ENCODE data around the gene PTPRN2. TPM values are rescaled to one million over a fixed set of nuclear protein-coding genes. Genes with fewer than 3 reads are reported as not detected.

The PTPRN2 gene
- polyA plus RNA-seq, 1 experiment = 0.02 TPM

DNA sequence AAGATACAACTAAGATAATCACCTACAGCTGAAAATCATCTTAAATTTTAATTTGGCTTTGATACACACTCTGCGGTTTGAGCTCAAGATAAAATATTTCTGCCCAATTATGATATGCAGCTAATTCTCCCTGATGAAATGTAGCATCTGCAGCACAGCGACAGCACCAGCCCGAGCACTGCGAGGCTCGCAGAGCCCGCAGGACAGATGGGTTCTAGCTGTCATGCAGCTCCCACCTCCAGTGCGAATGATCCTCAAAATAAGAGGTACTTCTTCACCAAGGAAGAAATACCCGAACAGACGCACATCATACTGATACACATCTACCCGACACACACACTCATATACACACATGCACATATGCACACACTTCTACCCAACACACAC, 457.6 kb downstream of the PTPRN2 start:
- H3K9me3 ChIP-seq (ENCODE audit: control insufficient read depth, insufficient read depth, low read length) = peaks cover 83% of the 10 kb centered on the region
- CTCF ChIA-PET = no interaction called here
- POLR2A ChIA-PET = no interaction called here
- no peaks in the 10 kb centered on the region for H3K27me3 ChIP-seq (ENCODE audit: control insufficient read depth, insufficient read depth, low read length)
- no peak overlapping the region for H3K27ac ChIP-seq (ENCODE audit: low read depth, low read length)
- TF ChIP-seq, protein P1, sequence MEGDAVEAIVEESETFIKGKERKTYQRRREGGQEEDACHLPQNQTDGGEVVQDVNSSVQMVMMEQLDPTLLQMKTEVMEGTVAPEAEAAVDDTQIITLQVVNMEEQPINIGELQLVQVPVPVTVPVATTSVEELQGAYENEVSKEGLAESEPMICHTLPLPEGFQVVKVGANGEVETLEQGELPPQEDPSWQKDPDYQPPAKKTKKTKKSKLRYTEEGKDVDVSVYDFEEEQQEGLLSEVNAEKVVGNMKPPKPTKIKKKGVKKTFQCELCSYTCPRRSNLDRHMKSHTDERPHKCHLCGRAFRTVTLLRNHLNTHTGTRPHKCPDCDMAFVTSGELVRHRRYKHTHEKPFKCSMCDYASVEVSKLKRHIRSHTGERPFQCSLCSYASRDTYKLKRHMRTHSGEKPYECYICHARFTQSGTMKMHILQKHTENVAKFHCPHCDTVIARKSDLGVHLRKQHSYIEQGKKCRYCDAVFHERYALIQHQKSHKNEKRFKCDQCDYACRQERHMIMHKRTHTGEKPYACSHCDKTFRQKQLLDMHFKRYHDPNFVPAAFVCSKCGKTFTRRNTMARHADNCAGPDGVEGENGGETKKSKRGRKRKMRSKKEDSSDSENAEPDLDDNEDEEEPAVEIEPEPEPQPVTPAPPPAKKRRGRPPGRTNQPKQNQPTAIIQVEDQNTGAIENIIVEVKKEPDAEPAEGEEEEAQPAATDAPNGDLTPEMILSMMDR (IDR thresholded peaks at IDR 0.05; ENCODE audit: low read depth, low read length) = no peak
- H3K4me3 ChIP-seq (ENCODE audit: low read depth, low read length) = no peak overlapping the region
- DNase-seq (ENCODE audit: low read depth, low spot score) = no peak

DNA sequence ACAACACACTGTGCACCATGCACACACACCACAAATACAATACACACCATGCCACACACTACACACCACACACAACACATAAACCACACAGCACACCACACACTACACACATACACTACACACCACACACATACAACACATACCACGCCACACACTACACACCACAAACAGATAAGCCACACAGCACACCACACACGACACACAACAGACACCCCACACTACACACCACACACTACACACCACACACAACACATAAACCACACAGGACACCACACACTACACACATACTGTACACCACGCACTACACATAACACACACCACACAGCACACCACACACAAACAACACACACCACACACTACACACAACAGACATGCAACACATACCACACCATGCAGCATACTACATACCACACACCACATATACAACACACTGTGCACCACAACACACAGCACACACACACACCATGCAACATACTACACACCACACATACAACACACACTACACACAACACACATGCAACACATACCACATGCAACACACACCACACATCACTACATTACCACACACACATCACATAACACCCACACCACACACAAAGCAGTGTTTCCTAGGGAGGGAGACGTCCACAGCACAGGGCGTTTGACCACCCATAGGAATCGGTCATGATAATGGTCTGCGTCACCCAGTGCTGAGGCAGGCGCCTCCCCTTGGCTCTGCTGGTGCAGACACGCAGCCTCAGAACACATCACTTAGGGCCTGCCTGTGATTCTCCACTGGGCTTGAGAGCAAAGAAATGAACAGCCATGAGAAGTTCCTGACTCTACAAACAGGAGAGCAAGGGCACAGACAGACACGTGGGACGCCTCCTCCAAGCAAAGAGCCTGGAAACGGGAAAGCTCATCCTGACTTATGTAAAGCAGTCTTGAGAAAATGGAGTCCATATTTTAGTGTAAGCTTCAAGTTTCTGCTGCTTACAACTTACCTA, 458.3 kb downstream of the PTPRN2 start:
- Histone ChIP-seq H3K4me3 (ENCODE audit: low read depth, low read length) (no peak overlapping the region), H3K27ac (ENCODE audit: low read depth, low read length) (no peak overlapping the region), H3K27me3 (ENCODE audit: control insufficient read depth, insufficient read depth, low read length) (no peaks in the 10 kb centered on the region), H3K9me3 (ENCODE audit: control insufficient read depth, insufficient read depth, low read length) (peaks cover 83% of the 10 kb centered on the region)
- DNase-seq (ENCODE audit: low read depth, low spot score) = no peak
- TF ChIP-seq, protein P1 (IDR thresholded peaks at IDR 0.05; ENCODE audit: low read depth, low read length) = no peak
- POLR2A ChIA-PET = no interaction called here
- CTCF ChIA-PET = no interaction called here

DNA sequence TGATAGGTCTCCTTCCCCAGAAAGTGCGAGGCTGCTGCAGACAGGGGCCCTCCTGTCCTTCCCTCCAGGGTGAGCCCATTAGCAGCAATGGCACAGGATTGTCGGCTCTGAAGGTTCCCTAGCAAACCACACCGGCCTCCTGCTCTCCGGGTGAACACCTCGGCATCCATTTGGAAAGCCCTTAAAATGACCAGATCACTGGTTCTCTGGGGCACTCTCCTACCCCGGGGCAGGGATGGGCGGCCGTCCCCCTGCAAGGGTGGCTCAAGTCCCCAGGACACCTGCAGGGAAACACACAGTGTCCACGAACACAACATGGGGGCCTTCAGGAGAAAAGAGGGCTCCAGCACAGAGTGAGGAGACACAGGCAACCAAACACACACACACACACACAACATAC, 459.1 kb downstream of the PTPRN2 start:
- ChIA-PET POLR2A (no interaction called here), CTCF (no interaction called here)
- H3K27me3 ChIP-seq (ENCODE audit: control insufficient read depth, insufficient read depth, low read length) = no peaks in the 10 kb centered on the region
- peaks cover 80% of the 10 kb centered on the region for H3K9me3 ChIP-seq (ENCODE audit: control insufficient read depth, insufficient read depth, low read length)
- no peak overlapping the region for H3K27ac ChIP-seq (ENCODE audit: low read depth, low read length)
- TF ChIP-seq, protein P1 (IDR thresholded peaks at IDR 0.05; ENCODE audit: low read depth, low read length) = no peak
- no peak for DNase-seq (ENCODE audit: low read depth, low spot score)
- no peak overlapping the region for H3K4me3 ChIP-seq (ENCODE audit: low read depth, low read length)

DNA sequence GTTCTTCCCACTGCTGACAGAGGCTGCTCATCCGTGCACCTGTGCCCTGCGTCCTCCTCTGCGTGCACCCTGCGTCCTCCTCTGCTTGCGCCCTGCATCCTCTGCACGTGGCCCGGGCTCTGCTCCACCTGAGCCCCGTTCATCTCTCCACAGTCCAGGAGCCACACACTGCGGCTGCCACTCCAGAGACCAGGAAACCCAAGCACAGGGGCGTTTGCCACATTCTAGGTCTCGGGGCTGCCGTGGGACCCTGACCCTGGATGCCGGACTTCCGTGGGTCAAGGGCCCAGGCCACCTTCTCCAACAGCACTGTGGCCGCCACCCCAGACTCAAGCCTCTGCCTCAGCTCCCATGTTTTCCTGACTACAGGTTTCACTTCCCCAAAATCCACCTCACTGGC, 460.4 kb downstream of the PTPRN2 start:
- DNase-seq (ENCODE audit: low read depth, low spot score) = no peak
- no peak overlapping the region for H3K4me3 ChIP-seq (ENCODE audit: low read depth, low read length)
- TF ChIP-seq, protein P1 (IDR thresholded peaks at IDR 0.05; ENCODE audit: low read depth, low read length) = no peak
- CTCF ChIA-PET = no interaction called here
- H3K27me3 ChIP-seq (ENCODE audit: control insufficient read depth, insufficient read depth, low read length) = no peaks in the 10 kb centered on the region
- peaks cover 79% of the 10 kb centered on the region for H3K9me3 ChIP-seq (ENCODE audit: control insufficient read depth, insufficient read depth, low read length)
- H3K27ac ChIP-seq (ENCODE audit: low read depth, low read length) = no peak overlapping the region
- POLR2A ChIA-PET = no interaction called here

DNA sequence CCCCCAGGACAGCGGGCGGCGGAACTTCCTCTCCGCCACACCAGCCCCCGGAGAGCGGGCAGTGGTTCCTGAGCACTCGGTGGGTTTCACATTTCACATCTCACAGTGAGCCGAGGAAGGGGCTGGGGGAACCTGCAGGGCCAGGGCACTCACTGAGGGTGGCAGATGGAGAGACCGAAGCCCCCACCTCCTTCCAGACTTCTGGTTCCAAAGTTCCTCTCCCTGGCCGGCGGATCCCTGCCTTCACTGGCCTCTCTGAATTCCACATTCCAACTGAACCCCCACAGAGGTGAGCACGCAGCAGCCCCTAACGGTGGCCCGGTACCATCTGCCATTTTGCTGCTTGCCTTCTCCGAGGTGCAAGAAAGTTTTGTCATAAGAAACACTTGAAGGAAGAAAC, 461.0 kb downstream of the PTPRN2 start:
- peaks cover 84% of the 10 kb centered on the region for H3K9me3 ChIP-seq (ENCODE audit: control insufficient read depth, insufficient read depth, low read length)
- CTCF ChIA-PET = no interaction called here
- DNase-seq (ENCODE audit: low read depth, low spot score) = no peak
- no peak overlapping the region for H3K27ac ChIP-seq (ENCODE audit: low read depth, low read length)
- TF ChIP-seq, protein P1 (IDR thresholded peaks at IDR 0.05; ENCODE audit: low read depth, low read length) = no peak
- no peaks in the 10 kb centered on the region for H3K27me3 ChIP-seq (ENCODE audit: control insufficient read depth, insufficient read depth, low read length)
- POLR2A ChIA-PET = no interaction called here
- H3K4me3 ChIP-seq (ENCODE audit: low read depth, low read length) = no peak overlapping the region
